IMR-90 (cell line): ENCODE data around the gene SS18L1. TPM values are rescaled to one million over a fixed set of nuclear protein-coding genes. Genes with fewer than 3 reads are reported as not detected.

Source experiments
- ATAC-seq: fragments of 200-7000 bp; cut with Tn5 transposase; 2 replicates; pipeline ENCODE4 v1.9.1; 2020; ENCODE audit warnings: low read depth, mild to moderate bottlenecking, moderate library complexity
- BruUV-seq: library from RNA; stranded (reverse); fragments of 400-500 nt; replicated peaks from 2 replicates; lab custom pipeline; 2021; lab: Mats Ljungman, UMichigan
- CTCF ChIA-PET: fragments of 300-600 bp; formaldehyde crosslinking; extraction: SDS; loops from one replicate; lab custom pipeline; 2021; ENCODE audit warnings: antibody characterized with exemption; lab: Yijun Ruan, JAX
- POLR2A ChIA-PET: fragments of 300-600 bp; sonication (Branson Sonifier 250); formaldehyde crosslinking; loops from one replicate; lab custom pipeline; 2022; ENCODE audit warnings: antibody characterized with exemption; ENCODE audit not compliant: unreplicated experiment; lab: Charles Lee
- DNase-seq: peaks from one replicate; pipeline ENCODE4 v3.0.0; 2013
- H2AFZ ChIP-seq: replicated peaks from 2 replicates; pipeline ENCODE3; 2013; ENCODE audit warnings: low read length, mild to moderate bottlenecking; ENCODE audit not compliant: poor library complexity
- H2AK5ac ChIP-seq: 2 replicates; pipeline ENCODE4 v1.6.1; 2013; ENCODE audit warnings: low read depth, low read length, inconsistent platforms
- H2AK9ac ChIP-seq: replicated peaks from 2 replicates; pipeline ENCODE3; 2013; ENCODE audit warnings: mild to moderate bottlenecking, low read depth, low read length, moderate library complexity; ENCODE audit not compliant: poor library complexity
- H2BK120ac ChIP-seq: 2 replicates; pipeline ENCODE4 v1.6.1; 2013; ENCODE audit warnings: low read depth, low read length, inconsistent platforms
- H2BK15ac ChIP-seq: 3 replicates; pipeline ENCODE4 v1.6.1; 2013; ENCODE audit warnings: low read depth, low read length, inconsistent platforms
- H2BK20ac ChIP-seq: 2 replicates; pipeline ENCODE4 v1.6.1; 2013; ENCODE audit warnings: low read depth, mild to moderate bottlenecking, inconsistent platforms, low read length, moderate library complexity
- H2BK5ac ChIP-seq: 2 replicates; pipeline ENCODE4 v1.6.1; 2013; ENCODE audit warnings: mild to moderate bottlenecking, low read depth, low read length, inconsistent platforms; ENCODE audit not compliant: poor library complexity, severe bottlenecking
- H3K14ac ChIP-seq: replicated peaks from 2 replicates; pipeline ENCODE4 v1.6.1; 2013; ENCODE audit warnings: low read depth, low read length, inconsistent platforms
- H3K18ac ChIP-seq: 2 replicates; pipeline ENCODE4 v1.6.1; 2013; ENCODE audit warnings: low read depth, low read length, control low read depth
- H3K23ac ChIP-seq: 2 replicates; pipeline ENCODE4 v1.6.1; 2013; ENCODE audit warnings: low read depth, low read length, inconsistent platforms
- H3K27ac ChIP-seq: 2 replicates; pipeline ENCODE4 v1.5.1; 2013; ENCODE audit warnings: mild to moderate bottlenecking, control low read depth, low read length; ENCODE audit not compliant: insufficient read depth
- H3K27me3 ChIP-seq: 2 replicates; pipeline ENCODE4 v1.6.1; 2013; ENCODE audit warnings: low read length; ENCODE audit not compliant: control insufficient read depth, insufficient read depth
- H3K36me3 ChIP-seq: 2 replicates; pipeline ENCODE4 v1.6.1; 2013; ENCODE audit warnings: low read length, mixed read lengths; ENCODE audit not compliant: control insufficient read depth, insufficient read depth
- H3K4ac ChIP-seq: 2 replicates; pipeline ENCODE4 v1.6.1; 2013; ENCODE audit warnings: low read depth, low read length, inconsistent platforms
- H3K4me1 ChIP-seq: 2 replicates; pipeline ENCODE4 v1.6.1; 2013; ENCODE audit warnings: low read length, mixed read lengths; ENCODE audit not compliant: control insufficient read depth, insufficient read depth
- H3K4me2 ChIP-seq: 2 replicates; pipeline ENCODE4 v1.6.1; 2013; ENCODE audit warnings: low read depth, mild to moderate bottlenecking, control low read depth, low read length, moderate library complexity
- H3K4me3 ChIP-seq: 2 replicates; pipeline ENCODE4 v1.5.1; 2013; ENCODE audit warnings: low read depth, mild to moderate bottlenecking, control low read depth, low read length, moderate library complexity; ENCODE audit not compliant: insufficient read depth
- H3K56ac ChIP-seq: 2 replicates; pipeline ENCODE4 v1.6.1; 2013; ENCODE audit warnings: low read length, inconsistent platforms; ENCODE audit not compliant: insufficient read depth; ENCODE audit errors: extremely low read depth
- H3K79me1 ChIP-seq, 2 experiments: 2 replicates each; pipeline ENCODE4 v1.6.1; 2013; ENCODE audit warnings: low read length in 2 of 2, inconsistent platforms in 1 of 2, low read depth in 1 of 2
- H3K9ac ChIP-seq: 2 replicates; pipeline ENCODE4 v1.6.1; 2013; ENCODE audit warnings: low read depth, low read length, control low read depth
- H3K9me1 ChIP-seq: 2 replicates; pipeline ENCODE4 v1.6.1; 2013; ENCODE audit warnings: low read length, inconsistent platforms; ENCODE audit not compliant: insufficient read depth
- H3K9me3 ChIP-seq: 2 replicates; pipeline ENCODE4 v1.6.1; 2013; ENCODE audit warnings: low read length; ENCODE audit not compliant: control insufficient read depth, insufficient read depth
- H4K20me1 ChIP-seq: 2 replicates; pipeline ENCODE4 v1.6.1; 2013; ENCODE audit warnings: low read length, inconsistent platforms; ENCODE audit not compliant: insufficient read depth
- H4K5ac ChIP-seq: 2 replicates; pipeline ENCODE4 v1.6.1; 2013; ENCODE audit warnings: mild to moderate bottlenecking, low read depth, low read length, control low read depth
- H4K8ac ChIP-seq, 2 experiments: 2 replicates each; pipeline ENCODE4 v1.6.1; 2013; ENCODE audit warnings: low read depth in 2 of 2, low read length in 2 of 2, control low read depth in 1 of 2, inconsistent platforms in 1 of 2
- H4K91ac ChIP-seq: 2 replicates; pipeline ENCODE4 v1.6.1; 2013; ENCODE audit warnings: low read depth, low read length, inconsistent platforms; ENCODE audit not compliant: insufficient read depth
- BHLHE40 ChIP-seq: fragments of 150-350 bp; IDR thresholded peaks from 2 replicates; pipeline ENCODE4 v1.6.1; 2016; ENCODE audit warnings: mild to moderate bottlenecking, low read depth, low read length
- CEBPB ChIP-seq: IDR thresholded peaks from 2 replicates; pipeline ENCODE4 v1.6.1; 2012; ENCODE audit warnings: low read depth, low read length, improper control_type of control experiment
- CHD1 ChIP-seq: IDR thresholded peaks from 2 replicates; pipeline ENCODE4 v1.6.1; 2012; ENCODE audit warnings: low read depth, low read length, improper control_type of control experiment
- ELK1 ChIP-seq: fragments of 150-350 bp; IDR thresholded peaks from 2 replicates; pipeline ENCODE4 v1.6.1; 2016; ENCODE audit warnings: low read depth, mild to moderate bottlenecking, low read length, moderate library complexity, borderline replicate concordance
- MAFK ChIP-seq: IDR thresholded peaks from 2 replicates; pipeline ENCODE4 v1.6.1; 2012; ENCODE audit warnings: low read depth, low read length, improper control_type of control experiment
- MAZ ChIP-seq: IDR thresholded peaks from 2 replicates; pipeline ENCODE4 v1.6.1; 2012; ENCODE audit warnings: low read depth, mild to moderate bottlenecking, low read length, improper control_type of control experiment, moderate library complexity, borderline replicate concordance
- MXI1 ChIP-seq: IDR thresholded peaks from 2 replicates; pipeline ENCODE4 v1.6.1; 2012; ENCODE audit warnings: low read depth, mild to moderate bottlenecking, low read length, moderate library complexity, borderline replicate concordance
- NFE2L2 ChIP-seq: fragments of 150-350 bp; IDR thresholded peaks from 2 replicates; pipeline ENCODE4 v1.6.1; 2016; ENCODE audit warnings: low read depth, mild to moderate bottlenecking, low read length
- RAD21 ChIP-seq: IDR thresholded peaks from 2 replicates; pipeline ENCODE4 v1.6.1; 2012; ENCODE audit warnings: low read length, improper control_type of control experiment
- RCOR1 ChIP-seq: IDR thresholded peaks from 2 replicates; pipeline ENCODE4 v1.6.1; 2012; ENCODE audit warnings: mild to moderate bottlenecking, low read length, improper control_type of control experiment; ENCODE audit not compliant: insufficient replicate concordance
- RFX5 ChIP-seq: IDR thresholded peaks from 2 replicates; pipeline ENCODE4 v1.8.0; 2012; ENCODE audit warnings: low read depth, mild to moderate bottlenecking, low read length, moderate library complexity
- SMC3 ChIP-seq: fragments of 150-350 bp; IDR thresholded peaks from 2 replicates; pipeline ENCODE4 v1.6.1; 2016; ENCODE audit warnings: low read depth, mild to moderate bottlenecking, antibody characterized with exemption, low read length, moderate library complexity
- USF2 ChIP-seq: fragments of 150-350 bp; IDR thresholded peaks from 2 replicates; pipeline ENCODE4 v1.6.1; 2017; ENCODE audit warnings: mild to moderate bottlenecking, antibody characterized with exemption, low read length, low read depth
- WGBS, 2 experiments: methylation state at CpG; one replicate each; pipeline versions ENCODE4 v1.1.5 to v1.1.7; 2013; ENCODE audit warnings: missing lambda C conversion rate in 2 of 2; ENCODE audit not compliant: insufficient read length in 1 of 2; ENCODE audit errors: extremely low coverage in 2 of 2; 5-methylcytosine and 5-hydroxymethylcytosine counted together
- dilution Hi-C: fragments of 300-500 bp; cut with HindIII; formaldehyde crosslinking; loops from one replicate; pipeline ENCODE4 v1.14.3; 2018; ENCODE audit warnings: low sequenced_read_pairs; ENCODE audit not compliant: unreplicated experiment
- in situ Hi-C: fragments of 300-500 bp; cut with MboI; formaldehyde crosslinking; loops from 3 replicates; pipeline ENCODE4 v1.14.3; 2019; ENCODE audit warnings: low sequenced_read_pairs, inconsistent platforms, mixed read lengths
- intact Hi-C: fragments of 100-400 bp; cut with micrococcal nuclease; formaldehyde crosslinking; loops from 2 replicates; pipeline ENCODE4 v1.10.0; 2022
- polyA plus RNA-seq, 3 experiments: library from polyadenylated mRNA; depleted of rRNA; stranded (reverse); fragments of >200 nt; gene quantifications; 2 replicates each; pipeline ENCODE4 v1.2.3, GENCODE V29; 2012; ENCODE audit warnings: low replicate concordance in 1 of 3
- total RNA-seq: library from RNA; depleted of rRNA; stranded (reverse); fragments of >200 nt; gene quantifications from 2 replicates; pipeline ENCODE4 v1.2.3, GENCODE V29; 2012

Gene SS18L1
- total and polyA plus RNA-seq, 2 of the 4 experiments (the other 2 are of a cell fraction), result 8.1 to 12.2 TPM

GRCh38 chr20:62142252-62143080, 1.1 kb upstream of the SS18L1 start:
- ChIA-PET POLR2A (no interaction called here), CTCF (interaction anchor here (0.7 kb wide), 1 partner anchor 121 kb away, joined by 3 read pairs; no protein-coding TSS in a partner anchor)
- no peak overlapping the region; a peak in 1 of 4 replicates for H4K8ac ChIP-seq
- peak overlapping the region; percentile 89 for H3K4me2 ChIP-seq
- in situ Hi-C loops, result no loop called here
- DNase-seq, result no peak
- H4K20me1 ChIP-seq, result peaks cover 87% of the 10 kb centered on the region
- H2BK15ac ChIP-seq, result no peak overlapping the region
- no peak overlapping the region for H2BK20ac ChIP-seq
- peak; percentile 10 for ATAC-seq
- H3K27ac ChIP-seq, result peak overlapping the region; percentile 99
- H3K4me3 ChIP-seq, result peak overlapping the region; percentile 95
- peak overlapping the region; percentile 94 for H3K14ac ChIP-seq
- H3K56ac ChIP-seq, result peak overlapping the region; percentile 56; the same call in 1 of the 2 replicates
- peak overlapping the region; percentile 93 for H3K9ac ChIP-seq
- H3K36me3 ChIP-seq, result peaks cover 36% of the 10 kb centered on the region
- H3K79me1 ChIP-seq, result peaks cover 12 to 80% of the 10 kb centered on the region in 2 experiments
- intact Hi-C loops, result no loop called here
- H3K9me1 ChIP-seq, result peaks cover 26% of the 10 kb centered on the region
- no peak overlapping the region for H3K18ac ChIP-seq
- no peak overlapping the region for H4K5ac ChIP-seq
- no peaks in the 10 kb centered on the region for H3K27me3 ChIP-seq
- H3K4ac ChIP-seq, result peak overlapping the region; percentile 76
- H4K91ac ChIP-seq, result no peak overlapping the region
- no TSS peak for BruUV-seq
- H2AFZ ChIP-seq, result peak overlapping the region; percentile 97
- WGBS, 2 experiments, result 0% methylated on average over 2 of the region's 71 CpGs; no CpG with 5 or more reads in 1 of the 2 experiments
- H3K4me1 ChIP-seq, result peaks cover 15% of the 10 kb centered on the region
- H2BK5ac ChIP-seq, result peak overlapping the region; percentile 98
- peak overlapping the region; percentile 0; the same call in 1 of the 2 replicates for H2AK5ac ChIP-seq
- dilution Hi-C loops, result no loop called here
- peak overlapping the region; percentile 68 for H3K23ac ChIP-seq
- peak overlapping the region; percentile 99 for H2AK9ac ChIP-seq
- H3K9me3 ChIP-seq, result no peaks in the 10 kb centered on the region
- H2BK120ac ChIP-seq, result no peak overlapping the region
- TF ChIP-seq BHLHE40 (no peak), SMC3 (no peak), CHD1 (no peak), MAZ (no peak), USF2 (no peak), RAD21 (no peak), MXI1 (no peak), RFX5 (no peak), NFE2L2 (no peak), ELK1 (no peak), MAFK (no peak), CEBPB (no peak), RCOR1 (no peak)
